HG02970 (cell line): ENCODE measurements around the gene LARGE1.

Experiments used
- ATAC-seq: cut with Tn5 transposase; IDR thresholded peaks from one replicate; pipeline ENCODE4 v1.9.1; 2021; ENCODE audit warnings: mild to moderate bottlenecking, moderate library complexity, moderate number of reproducible peaks; ENCODE audit not compliant: unreplicated experiment, low FRiP score

Gene LARGE1

DNA sequence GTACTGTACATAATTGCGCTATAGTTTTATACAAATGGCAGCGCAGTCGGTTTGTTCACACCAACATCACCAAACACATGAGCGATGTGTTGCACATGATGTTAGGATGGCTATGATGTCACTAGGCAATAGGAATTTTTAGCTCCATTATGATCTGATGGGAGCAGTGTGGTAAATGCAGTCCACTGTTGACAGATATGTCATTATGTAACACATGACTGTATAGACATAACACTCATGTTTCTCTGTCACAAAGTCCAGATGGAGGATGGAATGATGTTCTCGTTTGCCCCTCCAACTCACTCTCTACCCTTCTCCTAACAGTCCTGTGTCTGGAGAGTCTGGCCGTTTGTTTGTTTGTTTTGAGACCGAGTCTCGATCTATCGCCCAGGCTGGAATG lies 288.5 kb downstream of the LARGE1 start:
- no peak for ATAC-seq

DNA sequence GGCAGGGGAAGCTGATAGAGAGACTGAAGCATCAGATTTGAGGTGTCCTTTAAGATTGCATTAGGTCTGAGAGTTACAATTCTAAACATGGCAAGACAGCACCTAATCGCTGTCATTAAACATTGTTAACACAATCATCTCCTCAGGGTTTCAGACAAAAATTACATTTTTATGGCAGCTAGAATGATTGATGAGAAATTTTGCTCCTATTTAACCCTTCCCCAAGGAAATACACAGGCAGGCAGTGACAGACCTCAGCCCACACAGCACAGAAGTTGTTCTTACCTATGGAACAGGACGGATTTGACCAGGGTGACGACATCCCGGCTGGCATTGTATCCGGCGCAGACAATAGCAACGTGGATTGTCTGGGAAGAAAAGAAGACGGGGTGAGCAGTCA lies 294.3 kb downstream of the LARGE1 start:
- ATAC-seq, result no peak

DNA sequence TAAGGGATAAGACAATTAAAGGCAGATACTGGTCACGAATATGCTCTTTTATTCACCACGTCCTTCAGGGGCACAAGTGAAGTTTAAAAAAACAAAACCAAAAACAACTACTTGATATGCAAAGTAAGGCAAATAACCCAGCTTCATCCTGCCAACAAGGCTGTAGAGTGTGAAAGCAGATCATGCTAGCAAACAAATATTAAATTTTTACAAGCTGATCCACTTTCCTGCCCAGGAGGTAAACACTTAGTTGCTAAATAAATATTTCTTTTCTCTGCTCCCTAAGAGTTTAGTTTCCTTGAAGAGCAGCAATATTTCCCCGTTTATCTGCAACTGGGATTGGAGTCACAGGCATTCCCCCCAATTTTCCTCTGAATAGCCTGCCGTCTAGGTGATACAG lies 300.2 kb downstream of the LARGE1 start:
- no peak for ATAC-seq

DNA sequence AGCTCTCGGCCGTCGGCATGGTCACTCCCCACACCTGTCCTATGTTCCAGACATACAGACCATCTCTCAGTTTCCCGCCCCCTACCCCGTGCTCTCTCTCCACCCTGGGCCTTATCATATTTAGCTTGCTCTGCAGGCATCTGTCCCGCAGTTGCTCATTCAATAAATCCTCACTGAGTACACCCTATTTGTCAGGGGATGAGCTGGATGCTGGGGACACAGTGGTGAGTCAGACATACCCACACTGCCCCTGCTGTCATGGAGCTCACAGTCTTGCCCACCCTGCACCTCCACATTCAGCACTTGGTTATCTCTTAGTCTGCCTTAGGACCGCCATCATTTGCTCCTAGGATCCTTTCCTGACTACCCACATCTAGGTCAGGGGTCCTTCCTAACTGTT lies 313.8 kb downstream of the LARGE1 start:
- ATAC-seq, result no peak

DNA sequence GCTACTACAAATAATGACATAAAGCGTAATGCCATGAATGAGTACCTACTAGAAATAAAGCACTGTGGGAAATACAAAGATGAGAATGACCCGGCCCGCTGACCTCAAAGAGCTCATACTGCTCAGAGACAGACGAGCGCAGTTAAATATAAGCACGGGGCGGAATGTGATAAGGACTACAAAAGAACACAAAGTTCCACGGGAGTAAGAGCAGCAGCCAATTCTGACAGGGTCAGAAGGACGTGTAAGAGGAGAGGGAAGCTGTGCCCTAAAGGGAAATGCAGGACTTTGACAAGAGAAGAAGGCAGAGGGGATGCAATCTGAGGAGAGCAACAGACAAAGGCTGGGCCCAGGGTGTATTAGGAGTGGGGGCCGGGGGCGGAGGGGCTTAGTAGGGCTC lies 314.6 kb downstream of the LARGE1 start:
- no peak for ATAC-seq

DNA sequence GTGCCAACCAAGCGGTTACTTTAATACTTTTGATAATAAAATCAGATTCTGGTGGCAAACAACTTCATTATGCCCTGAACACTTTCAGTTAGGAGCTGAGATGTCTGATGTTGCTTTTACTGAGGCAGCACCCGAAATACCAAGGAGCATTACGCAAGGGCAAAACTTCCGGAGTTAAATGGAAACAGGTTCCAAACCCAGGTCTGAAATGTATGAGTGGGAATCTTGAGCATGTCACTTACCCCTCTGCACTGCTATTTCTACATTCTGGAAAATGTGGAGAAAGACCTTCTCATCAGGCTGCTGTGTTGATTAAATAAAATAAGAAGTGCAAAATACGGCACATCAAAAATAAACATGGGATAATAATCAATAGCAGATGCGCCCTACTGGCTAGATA lies 315.1 kb downstream of the LARGE1 start:
- no peak for ATAC-seq

DNA sequence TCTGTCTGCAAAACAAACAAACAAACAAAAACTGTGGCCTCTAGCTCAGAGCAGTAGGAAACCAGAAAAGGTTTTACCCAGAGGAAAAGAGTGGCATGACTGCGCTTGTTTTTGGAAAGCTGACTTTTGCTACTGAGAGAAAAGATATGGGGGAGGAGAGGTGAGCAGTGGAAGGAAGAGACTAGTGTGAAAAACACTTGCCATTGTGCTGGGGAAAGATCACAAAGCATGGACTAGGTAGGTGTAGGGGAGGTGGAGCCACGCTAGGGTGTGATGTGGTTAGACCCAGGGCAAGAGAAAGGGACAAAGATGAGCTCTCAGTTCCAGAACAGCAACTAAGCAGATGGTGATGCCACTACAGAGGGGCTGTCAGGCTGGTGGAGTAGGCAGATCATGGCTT lies 319.2 kb downstream of the LARGE1 start:
- ATAC-seq, result no peak

DNA sequence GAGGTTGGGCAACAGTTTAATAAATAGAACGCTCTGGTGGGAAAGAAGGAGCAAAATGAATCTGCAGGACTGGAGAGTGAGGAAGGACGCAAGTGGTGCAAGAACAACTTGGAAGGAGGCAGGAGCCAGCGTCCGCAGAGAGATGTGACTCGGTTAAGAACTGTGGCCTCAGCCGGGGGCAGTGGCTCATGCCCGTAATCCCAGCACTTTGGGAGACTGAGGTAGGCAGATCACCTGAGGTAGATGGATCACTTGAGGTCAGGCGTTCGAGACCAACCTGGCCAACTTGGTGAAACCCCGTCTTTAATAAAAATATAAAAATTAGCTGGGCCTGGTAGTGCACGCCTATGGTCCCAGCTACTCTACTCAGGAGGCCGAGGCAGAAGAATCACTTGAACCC lies 319.7 kb downstream of the LARGE1 start:
- no peak for ATAC-seq

DNA sequence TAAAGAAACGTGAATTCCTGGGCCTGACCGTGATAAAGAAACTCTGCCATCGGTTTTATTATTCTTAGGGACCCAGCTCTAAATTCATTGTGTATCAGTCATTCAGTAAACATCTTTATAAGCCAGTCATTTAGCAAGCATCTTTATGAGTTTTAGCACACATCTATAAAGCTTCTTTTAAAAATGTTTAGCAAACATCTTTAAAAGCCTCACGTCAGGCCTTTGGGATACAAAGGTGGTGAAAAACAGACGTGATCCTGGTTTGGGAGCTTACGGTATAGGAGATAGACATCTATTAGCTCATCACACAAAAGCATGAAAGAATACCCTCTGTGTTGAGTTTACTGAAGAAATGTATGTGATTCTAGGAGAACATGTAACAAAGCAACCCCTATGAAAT lies 320.2 kb downstream of the LARGE1 start:
- ATAC-seq, result no peak

DNA sequence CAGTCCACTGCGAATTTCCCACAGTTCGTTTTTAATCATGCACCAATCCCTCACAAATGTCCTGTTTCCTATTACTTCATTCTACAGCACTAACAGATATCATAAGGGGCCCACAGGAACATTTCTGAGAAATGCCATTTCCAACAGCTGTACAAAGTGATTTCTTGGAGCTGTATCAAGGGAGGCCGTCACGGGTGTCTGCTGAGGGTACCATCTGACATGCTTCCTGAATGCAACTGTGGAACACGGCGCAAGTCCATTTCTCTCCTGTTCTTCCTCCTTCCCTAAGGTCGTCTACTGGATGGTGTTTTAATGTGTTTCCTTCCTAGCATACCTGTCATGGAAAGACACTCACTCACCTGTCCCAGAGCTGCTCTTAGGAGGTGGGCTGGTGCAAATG lies 320.7 kb downstream of the LARGE1 start:
- no peak for ATAC-seq

DNA sequence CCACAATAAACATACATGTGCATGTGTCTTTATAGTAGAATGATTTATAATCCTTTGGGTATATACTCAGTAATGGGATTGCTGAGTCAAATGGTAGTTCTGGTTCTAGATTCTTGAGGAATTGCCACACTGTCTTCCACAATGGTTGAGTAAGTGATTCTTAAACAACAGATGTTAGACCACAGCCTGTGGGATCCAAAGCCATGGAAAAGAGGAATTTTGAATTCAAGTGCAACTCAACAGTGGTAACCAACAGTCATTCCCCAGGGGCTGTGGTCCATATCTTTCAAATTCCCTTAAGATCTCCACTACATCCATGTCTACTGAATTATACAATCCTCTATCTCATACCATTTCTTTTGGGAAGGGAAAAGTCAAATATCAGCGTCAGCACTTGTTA lies 321.5 kb downstream of the LARGE1 start:
- no peak for ATAC-seq

DNA sequence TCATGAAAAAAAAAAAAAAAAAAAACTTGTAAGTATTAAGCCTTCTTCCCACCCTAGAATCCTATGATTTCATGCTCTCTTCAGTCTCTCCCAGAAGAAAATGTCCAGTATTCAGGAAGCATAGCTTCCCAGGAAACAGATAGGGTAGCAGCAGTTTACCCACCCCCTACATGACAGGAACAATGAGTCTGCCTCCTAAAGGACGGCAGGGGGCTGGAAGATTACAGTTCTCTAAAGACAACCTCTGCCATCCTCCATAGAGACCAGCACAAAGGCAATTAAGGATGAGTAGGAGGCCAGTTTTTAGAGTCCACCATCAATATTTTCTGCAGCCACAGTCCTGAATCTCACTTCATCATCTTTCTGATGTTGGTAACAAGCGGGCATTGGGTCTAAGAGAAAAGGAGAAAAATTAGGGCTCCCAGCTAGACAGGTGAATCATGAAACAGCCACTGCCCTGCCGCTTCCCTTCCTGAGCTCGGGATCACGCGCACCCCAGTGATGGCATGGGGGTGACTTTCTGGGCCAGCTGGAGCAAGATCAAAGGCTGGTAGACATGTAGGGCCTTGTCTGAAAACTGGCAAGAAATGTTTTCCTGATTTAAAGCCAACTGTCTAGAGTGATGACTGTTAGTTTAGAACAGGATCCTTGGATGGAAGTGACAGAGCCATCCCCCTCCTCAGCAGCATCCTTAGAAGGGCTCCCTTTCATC lies 322.8 kb downstream of the LARGE1 start:
- ATAC-seq, result no peak

DNA sequence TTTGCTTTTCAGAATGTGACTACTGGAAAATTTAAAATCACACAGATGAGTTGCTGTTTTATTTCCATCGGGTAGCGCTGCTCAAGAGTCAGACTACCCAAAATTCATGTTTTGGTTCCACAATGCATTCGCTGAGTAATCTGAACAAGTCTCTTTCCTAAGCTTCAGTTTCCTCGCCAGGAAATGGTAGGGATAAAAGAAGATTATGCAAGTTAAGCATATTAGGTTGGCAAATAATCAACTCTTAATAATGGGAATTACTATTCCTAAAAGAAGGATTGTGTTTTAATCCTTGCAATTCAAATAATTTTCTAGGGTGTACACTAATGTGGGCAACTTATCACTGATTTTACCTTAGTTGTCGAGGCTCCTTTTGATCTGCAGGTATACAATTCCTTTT lies 326.5 kb downstream of the LARGE1 start:
- ATAC-seq, result no peak

DNA sequence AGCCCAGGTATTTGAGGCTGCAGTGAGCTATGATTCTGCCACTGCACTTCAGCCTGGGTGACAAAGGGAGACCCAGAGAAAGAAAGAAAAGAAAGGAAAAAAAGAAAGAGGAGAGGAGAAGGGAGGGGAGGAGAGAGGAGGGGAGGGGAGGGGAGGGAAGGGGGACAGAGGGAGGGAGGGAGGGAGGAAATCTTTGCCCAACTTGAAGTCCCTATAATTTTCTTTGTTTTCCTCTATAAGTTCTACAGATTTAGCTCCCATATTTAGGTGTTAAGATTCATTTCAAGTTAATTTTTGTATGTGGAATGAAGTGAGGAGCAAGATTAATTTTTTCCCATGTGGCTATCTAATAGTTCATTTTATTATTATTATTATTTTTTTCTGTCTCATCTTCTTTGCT lies 328.3 kb downstream of the LARGE1 start:
- ATAC-seq, result no peak

DNA sequence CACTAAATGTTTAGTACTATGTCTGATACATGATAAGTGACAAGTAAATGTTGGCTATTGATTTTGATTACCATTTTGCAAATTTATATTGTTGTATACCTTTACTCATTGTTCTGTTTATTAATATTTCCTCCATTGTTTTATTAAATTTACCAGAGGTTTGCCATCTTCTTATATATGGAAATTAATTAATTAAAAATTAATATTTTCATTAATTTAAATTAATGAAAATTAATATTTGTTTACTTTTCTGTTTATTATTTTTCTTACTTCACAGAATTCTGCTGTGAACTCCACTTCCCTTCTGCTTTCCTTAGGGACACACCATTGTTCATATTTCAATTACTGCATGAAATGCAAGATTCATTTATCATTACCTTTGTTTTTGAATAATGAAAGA lies 331.0 kb downstream of the LARGE1 start:
- ATAC-seq, result no peak

DNA sequence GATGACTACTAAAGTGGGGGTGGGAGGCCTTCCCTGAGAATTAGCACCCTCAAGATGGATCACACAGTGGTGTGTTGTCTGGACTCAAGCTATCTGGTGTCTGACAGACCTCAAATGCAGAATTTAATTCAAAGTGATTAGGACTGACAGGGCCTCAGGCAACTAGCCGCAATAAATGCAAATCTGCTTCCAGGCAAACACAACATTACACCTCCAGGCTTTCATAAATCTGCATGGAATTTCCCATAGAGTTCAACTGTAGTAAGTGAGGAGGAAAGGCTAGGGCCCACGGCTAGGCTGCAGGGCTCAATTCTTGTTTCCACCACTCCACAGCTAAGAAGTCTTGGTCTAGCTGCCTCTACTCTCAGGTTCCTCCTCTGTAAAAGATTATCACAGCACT lies 331.4 kb downstream of the LARGE1 start:
- ATAC-seq, result no peak

DNA sequence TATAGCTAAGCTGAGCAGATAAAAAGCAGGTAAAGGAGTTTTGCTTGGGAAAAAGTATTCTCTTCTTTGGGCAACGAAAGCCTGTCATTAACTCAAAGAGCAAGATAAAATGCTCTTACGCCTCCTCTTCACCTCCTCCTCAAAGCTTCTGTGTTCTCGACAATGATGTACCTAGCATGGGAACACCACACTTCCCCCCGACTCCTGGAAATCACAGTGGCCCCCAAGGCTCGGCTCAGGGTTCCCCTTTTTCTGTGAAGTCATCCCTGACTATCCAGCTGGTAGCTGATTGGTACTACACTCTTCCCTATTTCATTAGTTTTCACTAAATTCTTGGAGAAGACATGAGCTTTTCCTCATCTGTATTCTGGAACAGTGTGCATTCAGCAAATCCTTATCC lies 336.1 kb downstream of the LARGE1 start:
- no peak for ATAC-seq

DNA sequence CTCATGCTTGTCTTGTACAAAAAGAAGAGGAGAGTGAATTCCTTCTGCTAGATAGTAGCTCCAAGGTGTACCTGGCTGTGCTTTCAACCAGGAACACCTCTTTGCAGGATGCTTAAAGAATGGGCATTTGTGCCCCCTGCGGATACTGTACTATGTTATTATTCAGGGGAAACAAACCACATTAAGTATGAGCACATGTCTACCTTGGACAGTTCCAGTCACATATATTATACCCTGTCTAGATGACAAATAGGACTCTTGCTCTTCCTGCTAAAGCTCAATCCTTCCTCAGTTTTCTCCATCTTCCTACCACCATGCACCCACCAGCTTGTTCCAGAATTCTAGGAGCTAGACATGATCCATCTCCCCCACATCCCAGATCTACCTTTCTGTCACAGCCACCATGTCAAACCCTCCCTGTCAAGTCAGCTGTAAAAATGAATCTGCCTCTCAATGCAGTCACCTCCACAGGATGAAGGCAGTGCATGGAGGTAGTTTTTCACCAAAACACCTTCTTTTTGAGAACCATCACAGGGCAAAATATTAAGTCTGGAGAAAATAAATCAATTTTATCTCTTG lies 337.4 kb downstream of the LARGE1 start:
- ATAC-seq, result no peak

DNA sequence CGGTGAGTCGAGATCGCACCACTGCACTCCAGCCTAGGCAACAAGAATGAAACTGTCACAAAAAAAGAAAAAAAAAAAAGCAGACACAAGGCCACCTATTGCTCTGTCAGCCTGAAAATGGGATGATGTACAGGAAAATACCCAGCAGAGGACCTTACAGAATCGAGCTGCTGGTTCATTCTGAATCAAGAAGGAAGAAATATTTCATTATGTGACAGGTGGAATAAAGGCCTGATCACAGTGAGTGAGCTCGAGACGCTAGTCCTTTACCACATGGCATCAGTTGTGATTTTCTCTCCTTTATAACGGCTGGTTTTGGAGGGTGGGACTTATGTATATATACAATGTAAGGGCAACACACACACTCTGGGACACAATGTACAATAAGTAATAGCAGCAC lies 340.0 kb downstream of the LARGE1 start:
- no peak for ATAC-seq

DNA sequence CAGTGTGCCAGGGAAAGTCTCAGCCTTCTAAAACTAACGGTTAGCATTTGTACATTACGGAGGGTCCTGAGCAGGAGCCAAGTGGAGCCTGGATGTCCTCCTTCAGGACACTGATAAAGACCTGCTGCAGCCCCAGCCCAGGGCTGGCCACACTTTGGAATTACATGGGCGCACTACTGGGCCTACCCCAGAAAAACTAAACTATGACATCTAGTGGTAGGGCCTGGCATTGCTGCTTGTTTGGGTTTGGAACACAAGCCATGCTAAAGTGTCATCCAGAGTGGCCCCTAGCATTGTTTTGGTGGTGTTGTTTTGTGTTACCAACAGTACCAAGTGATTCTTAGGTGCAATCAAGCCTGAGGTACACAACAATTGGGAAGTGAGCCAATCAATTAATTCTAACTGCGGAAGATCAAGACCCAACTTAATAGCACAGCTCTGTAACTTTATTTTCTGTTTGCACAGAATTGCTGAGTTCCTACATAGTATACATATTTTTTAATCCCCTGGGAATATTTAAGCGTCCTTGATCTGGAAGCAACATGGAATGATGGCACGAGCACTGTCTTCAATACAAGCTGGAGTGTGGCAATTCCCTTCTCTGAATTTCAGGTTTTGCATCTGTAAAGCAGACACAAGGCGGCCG lies 340.7 kb downstream of the LARGE1 start:
- ATAC-seq, result no peak

DNA sequence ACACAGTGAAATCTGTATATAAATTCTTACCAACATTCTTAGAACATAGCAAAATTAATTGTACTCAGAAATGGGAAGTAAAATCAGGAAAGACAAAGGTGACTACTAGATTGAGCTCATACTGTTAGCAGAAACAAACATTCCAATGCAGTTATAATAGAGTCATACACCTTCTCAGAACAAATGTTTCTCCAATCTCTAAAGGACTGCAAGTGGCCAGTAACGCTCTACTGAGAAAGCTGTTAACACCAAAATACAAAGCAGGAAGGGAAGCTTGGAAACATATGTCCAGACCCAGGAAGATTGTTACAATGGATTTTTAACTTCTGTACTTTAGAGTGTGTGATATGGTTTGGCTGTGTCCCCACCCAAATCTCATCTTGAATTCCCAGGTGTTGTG lies 341.5 kb downstream of the LARGE1 start:
- ATAC-seq, result no peak

DNA sequence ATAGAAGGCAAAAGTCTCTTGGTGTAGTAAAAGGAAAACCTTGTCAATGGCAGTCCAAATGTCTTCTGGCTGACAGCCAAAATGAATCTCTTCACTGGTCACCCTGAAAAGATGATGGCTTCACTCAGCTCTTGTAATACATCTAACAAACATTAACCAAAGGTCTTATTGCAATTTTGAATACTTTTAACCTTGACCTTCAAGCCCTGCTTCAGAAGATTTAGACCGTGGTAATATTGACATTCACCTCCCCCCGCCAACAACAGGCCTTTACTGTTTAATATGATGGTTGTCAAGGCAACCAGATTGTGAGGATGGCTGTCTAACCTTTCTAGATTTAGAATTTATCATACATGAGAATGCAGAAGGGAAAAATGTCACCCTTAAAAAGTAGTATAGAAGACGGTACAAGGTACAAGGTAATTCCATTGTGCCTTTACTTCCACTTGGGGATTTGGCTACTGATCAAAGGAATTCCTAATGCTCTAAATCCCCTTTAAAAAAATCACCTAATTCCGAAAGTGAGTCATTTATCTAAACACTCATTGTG lies 342.3 kb downstream of the LARGE1 start:
- ATAC-seq, result no peak
